Activated effector memory CD4-positive, alpha-beta T cell treated with anti-CD3 and anti-CD28 coated beads, Interleukin-2, amount 50 U/mL, for 16 hours (primary cell): ENCODE data around the gene ADGRD2.

ENCODE experiments used
- DNase-seq: peaks from one replicate; pipeline ENCODE4 v3.0.0-alpha.2; 2020

Gene ADGRD2

DNA sequence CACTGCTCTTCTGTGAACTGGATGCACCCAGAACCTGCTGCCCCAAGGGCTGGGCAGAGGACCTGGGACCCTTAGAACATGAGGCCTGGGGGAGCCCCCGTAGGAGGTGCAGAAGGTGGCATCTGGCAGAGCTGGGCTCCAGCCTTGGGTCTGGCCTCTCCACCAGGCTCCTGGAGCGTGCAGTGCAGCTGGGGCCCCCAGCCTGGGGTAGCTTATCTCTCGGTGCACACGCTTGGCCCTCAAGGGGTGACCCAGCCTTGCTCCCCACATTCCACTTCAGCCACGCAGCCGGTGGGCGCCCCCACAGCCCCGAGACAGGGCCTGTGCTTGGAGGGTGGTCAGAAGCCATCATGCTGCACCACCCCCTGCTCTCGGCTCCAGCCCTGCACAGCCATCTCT, 62.6 kb downstream of the ADGRD2 start:
- no peak for DNase-seq

DNA sequence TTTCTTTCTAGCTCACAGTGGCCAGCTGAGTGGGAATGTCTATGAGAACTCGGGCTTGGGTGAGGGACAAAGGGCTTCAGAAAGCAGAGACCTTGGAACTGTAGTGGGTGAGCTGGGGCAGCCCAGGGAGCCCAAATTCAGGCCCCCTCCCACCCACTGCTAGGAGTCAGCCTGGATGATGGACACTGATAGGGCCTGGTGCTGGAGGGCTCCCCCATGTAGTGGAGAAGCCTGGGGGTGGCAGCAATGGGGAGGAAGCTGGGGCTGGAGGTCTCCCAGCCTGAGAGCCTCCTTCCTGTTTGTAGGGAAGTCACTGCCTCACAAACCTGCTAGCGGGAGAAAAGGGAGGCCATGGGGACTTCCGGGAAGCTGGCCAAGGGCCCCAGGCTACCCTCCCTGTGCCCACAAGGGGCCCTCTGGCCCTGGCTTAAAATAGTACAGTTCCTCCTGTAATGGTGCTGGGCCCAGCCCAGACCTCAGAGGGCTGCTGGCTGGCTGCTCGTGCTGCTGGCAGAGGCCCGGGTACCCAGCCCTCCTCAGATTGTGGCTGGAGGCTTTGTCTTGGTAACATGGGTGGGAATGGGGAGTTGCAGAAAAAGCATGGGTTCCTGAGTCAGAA, 63.2 kb downstream of the ADGRD2 start:
- DNase-seq: no peak

DNA sequence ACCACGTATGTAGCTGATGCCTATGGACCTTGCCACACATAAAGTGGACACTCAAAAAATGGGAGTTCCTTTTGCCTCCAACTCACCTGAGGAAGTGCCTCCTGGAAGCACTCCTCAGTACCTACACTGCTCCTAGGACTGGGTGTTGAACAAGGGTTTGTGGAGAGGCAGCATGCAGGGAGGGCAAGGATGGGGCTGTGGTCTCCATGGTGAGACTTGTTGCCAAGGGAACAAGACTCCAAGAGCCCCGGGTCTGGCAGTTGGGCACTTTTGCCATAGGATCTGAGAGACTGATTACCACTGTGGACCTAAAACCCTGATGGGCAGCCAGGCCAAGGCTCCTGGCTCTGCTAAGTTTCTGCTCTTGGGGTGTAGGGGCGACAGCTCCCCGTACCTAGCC, 63.9 kb downstream of the ADGRD2 start:
- DNase-seq: no peak

DNA sequence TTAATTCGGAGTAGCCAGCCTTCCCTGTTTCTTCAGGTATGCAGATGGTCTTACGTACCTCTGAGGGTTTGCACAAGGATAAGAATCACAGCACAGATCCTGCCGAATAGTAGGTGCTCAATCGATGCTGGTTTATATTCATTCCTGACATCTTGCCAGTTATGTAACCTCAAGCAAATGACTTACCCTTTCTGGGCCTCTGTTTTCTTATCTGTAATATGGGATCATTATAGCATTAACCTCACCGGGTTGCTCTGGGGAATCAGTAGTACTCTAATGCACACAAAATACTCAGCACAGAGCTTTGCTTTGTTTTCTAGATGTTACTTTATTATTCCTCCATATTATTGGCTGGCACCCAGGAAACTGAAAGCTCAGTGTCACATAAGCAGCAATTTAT, 64.6 kb downstream of the ADGRD2 start:
- DNase-seq: no peak

GRCh38 chr9:124517600-124517999, 67.3 kb downstream of the ADGRD2 start:
- DNase-seq: no peak

DNA sequence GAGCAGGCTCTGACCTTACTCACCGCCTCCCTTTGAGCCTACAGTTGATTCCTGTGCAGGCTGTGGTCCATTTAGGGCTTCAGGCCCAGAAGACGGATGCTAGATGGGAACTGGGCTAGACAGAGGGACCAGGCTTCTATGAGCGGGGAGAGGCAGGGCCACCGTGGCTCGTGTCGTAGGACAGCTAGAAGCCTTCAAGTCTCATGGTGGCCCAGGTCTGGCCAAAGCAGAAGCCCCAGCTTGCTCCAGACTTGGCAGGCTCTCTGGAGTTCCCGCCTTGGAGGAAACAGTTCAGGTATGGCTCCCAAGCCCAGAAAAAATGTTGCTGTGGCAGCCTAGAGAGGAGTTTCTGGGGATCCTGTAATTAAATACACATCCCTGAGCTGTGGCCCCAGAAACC, 67.9 kb downstream of the ADGRD2 start:
- no peak for DNase-seq

DNA sequence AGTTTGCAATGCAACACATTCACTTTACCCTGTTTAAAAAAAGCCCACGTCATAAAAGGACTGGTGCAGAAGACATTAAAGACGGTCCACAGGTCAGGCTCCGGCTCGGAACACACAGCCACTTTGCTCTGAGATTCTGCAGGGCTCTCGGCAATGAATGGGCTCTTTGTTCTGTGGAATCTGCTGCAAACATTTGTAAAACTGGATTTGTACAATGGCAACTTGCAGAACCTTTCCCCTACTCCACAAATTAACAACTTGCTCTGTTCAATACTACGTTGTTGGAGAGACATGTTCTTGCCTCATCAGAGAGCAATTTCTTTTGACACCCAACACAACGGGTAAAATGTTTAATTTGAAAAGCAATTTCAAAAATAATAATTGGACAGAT, 70.0 kb downstream of the ADGRD2 start:
- no peak for DNase-seq

DNA sequence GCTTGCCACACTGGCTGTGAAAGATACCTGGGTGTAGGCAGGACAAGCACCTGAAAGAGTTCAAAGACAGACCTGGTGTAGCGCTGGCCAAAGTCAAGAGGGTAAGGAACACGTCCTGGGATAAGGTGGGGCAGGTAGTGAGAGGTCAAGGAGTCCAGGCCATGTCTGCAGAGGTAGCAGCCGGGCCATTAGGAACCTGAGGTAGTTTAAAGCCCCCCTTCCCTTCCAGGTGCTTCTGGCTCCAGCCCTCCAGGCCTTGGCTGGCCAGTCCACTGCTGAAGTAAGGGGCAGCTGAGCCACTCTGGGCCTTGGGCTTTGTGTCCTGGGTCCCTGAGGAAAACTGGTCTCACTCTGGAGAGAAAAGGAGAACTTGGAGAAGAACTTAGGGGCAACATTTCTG, 70.9 kb downstream of the ADGRD2 start:
- no peak for DNase-seq

DNA sequence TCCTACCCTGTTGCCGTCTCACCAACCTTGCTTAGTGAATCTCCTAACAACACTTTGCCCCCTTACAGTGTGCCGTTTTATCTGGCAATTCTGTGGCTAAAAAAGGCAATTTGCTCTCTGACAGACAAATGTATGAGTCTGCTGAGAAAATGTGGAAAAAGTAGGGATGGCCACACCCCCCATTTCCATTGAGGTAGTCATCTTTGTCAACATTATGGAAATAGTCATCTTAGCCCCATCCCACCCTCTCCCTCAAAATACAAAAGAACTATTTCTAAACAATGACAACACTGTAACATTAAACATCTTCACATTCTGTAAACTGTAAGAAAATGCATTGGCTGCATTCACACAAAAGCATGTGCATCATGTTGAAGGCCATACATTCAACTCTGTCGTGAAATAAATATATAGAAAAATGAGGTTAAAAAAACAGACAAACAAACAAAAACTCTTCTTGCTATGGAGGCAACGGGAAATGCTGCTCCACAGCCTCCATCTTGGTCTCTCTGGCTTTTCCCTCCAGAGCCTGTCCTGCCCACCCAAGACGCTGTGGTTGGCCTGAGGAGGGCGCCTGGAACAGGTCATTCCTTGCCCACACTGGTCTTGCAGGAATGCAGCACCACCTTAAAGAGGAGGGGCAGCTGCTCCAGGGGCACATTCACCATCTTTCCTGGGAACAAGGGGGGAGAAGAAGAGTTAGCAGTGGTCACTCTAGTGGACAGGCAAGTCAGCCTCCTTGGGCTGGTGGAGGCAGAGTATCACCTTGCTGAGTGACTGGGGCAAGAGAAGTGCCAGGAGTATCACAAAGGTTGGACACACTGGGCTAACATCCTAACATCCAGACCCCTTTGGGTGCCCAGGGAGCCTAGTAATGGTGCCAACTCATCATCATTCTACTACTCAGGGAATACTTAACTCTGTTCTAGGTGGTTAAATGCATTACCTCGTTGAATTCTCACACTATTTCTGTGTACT, 72.2 kb downstream of the ADGRD2 start:
- no peak for DNase-seq

DNA sequence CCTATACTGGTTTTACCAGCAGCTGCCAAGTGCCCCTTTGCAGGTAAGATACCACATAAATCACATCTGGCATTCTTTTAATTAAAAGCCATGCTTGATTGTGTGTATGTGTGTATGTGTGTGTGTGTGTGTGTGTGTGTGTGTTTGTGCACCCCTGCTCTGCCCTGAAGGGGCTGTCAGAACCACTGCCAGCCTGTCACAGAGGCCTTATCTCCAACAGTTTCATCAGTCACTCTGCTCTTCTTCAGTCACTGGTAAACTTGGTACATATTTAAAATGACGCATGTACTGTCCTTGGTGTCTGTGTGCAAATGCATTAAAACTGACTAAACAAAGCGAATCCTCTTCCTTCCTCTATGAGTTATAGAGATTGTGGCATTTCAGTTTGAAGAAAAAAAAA, 75.9 kb downstream of the ADGRD2 start:
- DNase-seq: no peak

GRCh38 chr9:124527781-124528180, 77.5 kb downstream of the ADGRD2 start:
- DNase-seq: no peak
